Measurements from ENCODE around the gene LILRB5. TPM values are rescaled to one million over a fixed set of nuclear protein-coding genes. Genes with fewer than 3 reads are reported as not detected.
"Not testable (repeated sequence)": the region's sequence is repeated elsewhere in the genome, so short reads cannot be mapped to it uniquely, and the experiment has no call there.

The LILRB5 gene
- polyA plus RNA-seq, 1 experiment = not detected

- ChIA-PET POLR2A (interaction anchor here (1.1 kb wide), 1 partner anchor 19 kb away, joined by 3 read pairs; the partner anchor contains the start of gene MBOAT7), CTCF (no interaction called here)
- Histone ChIP-seq H3K27me3 (ENCODE audit: control insufficient read depth, insufficient read depth, low read length) (no peaks in the 10 kb centered on the region), H3K4me3 (ENCODE audit: low read depth, low read length) (no peak overlapping the region), H3K36me3 (ENCODE audit: control insufficient read depth, insufficient read depth, low read length) (peaks cover 26% of the 10 kb centered on the region)
- no peak for DNase-seq (ENCODE audit: low read depth)
- TF ChIP-seq, protein P1, sequence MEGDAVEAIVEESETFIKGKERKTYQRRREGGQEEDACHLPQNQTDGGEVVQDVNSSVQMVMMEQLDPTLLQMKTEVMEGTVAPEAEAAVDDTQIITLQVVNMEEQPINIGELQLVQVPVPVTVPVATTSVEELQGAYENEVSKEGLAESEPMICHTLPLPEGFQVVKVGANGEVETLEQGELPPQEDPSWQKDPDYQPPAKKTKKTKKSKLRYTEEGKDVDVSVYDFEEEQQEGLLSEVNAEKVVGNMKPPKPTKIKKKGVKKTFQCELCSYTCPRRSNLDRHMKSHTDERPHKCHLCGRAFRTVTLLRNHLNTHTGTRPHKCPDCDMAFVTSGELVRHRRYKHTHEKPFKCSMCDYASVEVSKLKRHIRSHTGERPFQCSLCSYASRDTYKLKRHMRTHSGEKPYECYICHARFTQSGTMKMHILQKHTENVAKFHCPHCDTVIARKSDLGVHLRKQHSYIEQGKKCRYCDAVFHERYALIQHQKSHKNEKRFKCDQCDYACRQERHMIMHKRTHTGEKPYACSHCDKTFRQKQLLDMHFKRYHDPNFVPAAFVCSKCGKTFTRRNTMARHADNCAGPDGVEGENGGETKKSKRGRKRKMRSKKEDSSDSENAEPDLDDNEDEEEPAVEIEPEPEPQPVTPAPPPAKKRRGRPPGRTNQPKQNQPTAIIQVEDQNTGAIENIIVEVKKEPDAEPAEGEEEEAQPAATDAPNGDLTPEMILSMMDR (IDR thresholded peaks at IDR 0.05; ENCODE audit: insufficient read depth, low read depth, low read length) = no peak
These were observed 48.9 kb downstream of the LILRB5 start for GRCh38 chr19:54207983-54208783.

DNA sequence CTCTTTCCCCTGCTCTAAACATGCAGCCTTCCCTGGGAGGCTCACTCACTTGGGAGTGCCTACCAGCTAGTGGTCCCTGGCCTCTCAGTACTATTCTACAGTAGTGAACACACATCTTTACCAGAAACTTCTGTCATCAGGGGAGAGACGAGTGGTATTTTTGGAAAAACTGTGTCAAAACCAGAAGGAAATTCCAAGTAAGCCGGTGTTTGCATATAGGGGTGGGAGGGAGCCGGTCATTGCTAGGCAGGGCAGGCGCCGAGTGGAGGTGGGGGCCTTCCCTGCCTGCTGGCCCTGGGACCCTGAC lies 49.4 kb downstream of the LILRB5 start:
- Histone ChIP-seq H3K36me3 (ENCODE audit: control insufficient read depth, insufficient read depth, low read length) (peaks cover 30% of the 10 kb centered on the region), H3K27me3 (ENCODE audit: control insufficient read depth, insufficient read depth, low read length) (no peaks in the 10 kb centered on the region), H3K4me3 (ENCODE audit: low read depth, low read length) (no peak overlapping the region)
- no peak for DNase-seq (ENCODE audit: low read depth)
- ChIA-PET POLR2A (interaction anchor here (1.1 kb wide), 1 partner anchor 18 kb away, joined by 3 read pairs; the partner anchor contains the start of gene MBOAT7), CTCF (no interaction called here)
- TF ChIP-seq, protein P1 (IDR thresholded peaks at IDR 0.05; ENCODE audit: insufficient read depth, low read depth, low read length) = no peak

- CTCF ChIA-PET; H3K4me3 ChIP-seq (ENCODE audit: low read depth, low read length); H3K27me3 ChIP-seq (ENCODE audit: control insufficient read depth, insufficient read depth, low read length); DNase-seq (ENCODE audit: low read depth); POLR2A ChIA-PET: not testable (repeated sequence)
- H3K36me3 ChIP-seq (ENCODE audit: control insufficient read depth, insufficient read depth, low read length) = peaks cover 31% of the 10 kb centered on the region
These were observed 49.9 kb downstream of the LILRB5 start for GRCh38 chr19:54207193-54207592.

- POLR2A ChIA-PET = no interaction called here
- CTCF ChIA-PET = interaction anchor here (1.2 kb wide), 1 partner anchor 9 kb away, joined by 5 read pairs; no protein-coding TSS in a partner anchor
- Histone ChIP-seq H3K27me3 (ENCODE audit: control insufficient read depth, insufficient read depth, low read length) (no peaks in the 10 kb centered on the region), H3K4me3 (ENCODE audit: low read depth, low read length) (no peak overlapping the region), H3K36me3 (ENCODE audit: control insufficient read depth, insufficient read depth, low read length) (peaks cover 33% of the 10 kb centered on the region)
- DNase-seq (ENCODE audit: low read depth) = no peak
- TF ChIP-seq, protein P1 (IDR thresholded peaks at IDR 0.05; ENCODE audit: insufficient read depth, low read depth, low read length) = no peak
These were observed 50.3 kb downstream of the LILRB5 start for GRCh38 chr19:54206831-54207177.

- peaks cover 34% of the 10 kb centered on the region for H3K36me3 ChIP-seq (ENCODE audit: control insufficient read depth, insufficient read depth, low read length)
- ChIA-PET CTCF (interaction anchor here (1.2 kb wide), 1 partner anchor 10 kb away, joined by 5 read pairs; no protein-coding TSS in a partner anchor), POLR2A (no interaction called here)
- DNase-seq (ENCODE audit: low read depth) = no peak
- H3K4me3 ChIP-seq (ENCODE audit: low read depth, low read length) = no peak overlapping the region
- no peaks in the 10 kb centered on the region for H3K27me3 ChIP-seq (ENCODE audit: control insufficient read depth, insufficient read depth, low read length)
- TF ChIP-seq, protein P1 (IDR thresholded peaks at IDR 0.05; ENCODE audit: insufficient read depth, low read depth, low read length) = no peak
These were observed 50.8 kb downstream of the LILRB5 start for GRCh38 chr19:54206030-54206830.
